Keratinocyte (primary cell): ENCODE measurements around the gene SKI. TPM values are rescaled to one million over a fixed set of nuclear protein-coding genes. Genes with fewer than 3 reads are reported as not detected.

Experiments
- DNase-seq: peaks from one replicate; pipeline ENCODE4 v3.0.0-alpha.2; 2011; ENCODE audit warnings: low read depth, missing footprints, low spot score
- FAIRE-seq: peaks from 2 replicates; lab custom pipeline; 2011; peaks lifted over from hg19 to GRCh38; lab: Jason Lieb, UNC
- H2AFZ ChIP-seq: 2 replicates; pipeline ENCODE4 v1.6.0; 2012; ENCODE audit warnings: low read length, control low read depth, inconsistent platforms; ENCODE audit not compliant: control insufficient read depth
- H3K27ac ChIP-seq: 2 replicates; pipeline ENCODE4 v1.5.1; 2011; ENCODE audit warnings: low read length; ENCODE audit not compliant: control insufficient read depth, insufficient read depth
- H3K27me3 ChIP-seq: 3 replicates; pipeline ENCODE4 v1.6.0; 2011; ENCODE audit warnings: low read length; ENCODE audit not compliant: control insufficient read depth, insufficient read depth; ENCODE audit errors: extremely low read depth
- H3K36me3 ChIP-seq, 2 experiments: 2 replicates in 1 of 2; 3 replicates in 1 of 2; pipeline ENCODE4 v1.5.1; 2011; ENCODE audit warnings: low read length in 2 of 2, mild to moderate bottlenecking in 1 of 2; ENCODE audit not compliant: control insufficient read depth in 2 of 2, insufficient read depth in 2 of 2; ENCODE audit errors: extremely low read depth in 1 of 2
- H3K4me1 ChIP-seq: 3 replicates; pipeline ENCODE4 v1.5.1; 2011; ENCODE audit warnings: low read length; ENCODE audit not compliant: control insufficient read depth, insufficient read depth; ENCODE audit errors: extremely low read depth
- H3K4me2 ChIP-seq: 3 replicates; pipeline ENCODE4 v1.6.0; 2011; ENCODE audit warnings: low read depth, low read length; ENCODE audit not compliant: control insufficient read depth, insufficient read depth; ENCODE audit errors: extremely low read depth
- H3K4me3 ChIP-seq, 3 experiments: fragments of 200-600 bp in 1 of 3; sonication (generic) in 1 of 3; 2 replicates in 2 of 3; 3 replicates in 1 of 3; pipeline ENCODE4 v1.5.1; 2011 to 2016; ENCODE audit warnings: low read length in 3 of 3, mild to moderate bottlenecking in 3 of 3, control low read depth in 2 of 3, inconsistent platforms in 1 of 3, low read depth in 1 of 3, mixed read lengths in 1 of 3, mixed run types in 1 of 3, moderate library complexity in 1 of 3; ENCODE audit not compliant: control insufficient read depth in 2 of 3, insufficient read depth in 2 of 3; ENCODE audit errors: extremely low read depth in 1 of 3
- H3K79me2 ChIP-seq: 2 replicates; pipeline ENCODE4 v1.6.0; 2012; ENCODE audit warnings: low read length; ENCODE audit not compliant: control insufficient read depth, insufficient read depth
- H3K9ac ChIP-seq: 3 replicates; pipeline ENCODE4 v1.6.0; 2011; ENCODE audit warnings: low read length; ENCODE audit not compliant: control insufficient read depth, insufficient read depth; ENCODE audit errors: extremely low read depth
- H3K9me1 ChIP-seq: 3 replicates; pipeline ENCODE4 v1.6.0; 2011; ENCODE audit warnings: low read length; ENCODE audit not compliant: control insufficient read depth, insufficient read depth; ENCODE audit errors: extremely low read depth
- H3K9me3 ChIP-seq: 2 replicates; pipeline ENCODE4 v1.5.1; 2012; ENCODE audit warnings: low read depth, low read length; ENCODE audit not compliant: control insufficient read depth
- H4K20me1 ChIP-seq: 3 replicates; pipeline ENCODE4 v1.6.0; 2011; ENCODE audit warnings: low read length; ENCODE audit not compliant: control insufficient read depth, insufficient read depth; ENCODE audit errors: extremely low read depth
- CTCF ChIP-seq, 3 experiments: IDR thresholded peaks in 1 of 3; conservative IDR thresholded peaks in 1 of 3; optimal IDR thresholded peaks in 1 of 3; 2 replicates in 2 of 3; 3 replicates in 1 of 3; pipeline versions ENCODE3 to v1.5.1; 2011; ENCODE audit warnings: low read length in 3 of 3, mild to moderate bottlenecking in 3 of 3, moderate library complexity in 2 of 3, control low read depth in 1 of 3, inconsistent platforms in 1 of 3; ENCODE audit not compliant: insufficient read depth in 2 of 3; ENCODE audit errors: extremely low read depth in 1 of 3
- EZH2 ChIP-seq: IDR thresholded peaks from one replicate; pipeline ENCODE4 v1.6.1; 2012; ENCODE audit warnings: inconsistent platforms, mild to moderate bottlenecking, low read length, moderate library complexity
- dilution Hi-C: fragments of 300-500 bp; cut with MboI; formaldehyde crosslinking; loops from one replicate; pipeline ENCODE4 v1.7.0; 2020; ENCODE audit warnings: low sequenced_read_pairs; ENCODE audit not compliant: extremely low pct_ligation_motif_present
- polyA plus RNA-seq, 5 experiments: library from polyadenylated mRNA; depleted of rRNA in 3 of 5; stranded (reverse) in 3 of 5; stranded (forward) in 1 of 5; unstranded in 1 of 5; fragments of >200 nt; gene quantifications; 1 replicate in 1 of 5; 2 replicates in 3 of 5; 3 replicates in 1 of 5; pipeline versions ENCODE4 v1.2.1 to v1.2.3, GENCODE V29; 2011 to 2012; ENCODE audit warnings: missing spikeins in 2 of 5, low read depth in 1 of 5, low replicate concordance in 1 of 5

Gene SKI
- polyA plus RNA-seq, 1 donor (not counting 4 experiments of a cell fraction or from before 2014, with no cell fraction given), result 4.8 TPM

- Histone ChIP-seq H3K27ac (no peak overlapping the region), H3K4me3 (no peak overlapping the region)
Observed at GRCh38 chr1:2273401-2274090, 45.4 kb downstream of the SKI start.

GRCh38 chr1:2274231-2274928 lies 46.3 kb downstream of the SKI start:
- H4K20me1 ChIP-seq, result peaks cover 33% of the 10 kb centered on the region
- no peak overlapping the region for H3K4me2 ChIP-seq
- H3K27me3 ChIP-seq, result no peaks in the 10 kb centered on the region
- H3K9me1 ChIP-seq, result peaks cover 6% of the 10 kb centered on the region
- H3K9ac ChIP-seq, result no peak overlapping the region
- DNase-seq (no peak), FAIRE-seq (no peak)
- H3K4me1 ChIP-seq, result peaks cover 4% of the 10 kb centered on the region
- H3K79me2 ChIP-seq, result peaks cover 94% of the 10 kb centered on the region
- H3K4me3 ChIP-seq, result no peak overlapping the region
- H3K9me3 ChIP-seq, result no peaks in the 10 kb centered on the region
- no peak overlapping the region for H3K27ac ChIP-seq
- dilution Hi-C loops, result loop anchor here (10.0 kb wide), 1 partner anchor 80 kb away; the partner anchor contains the start of gene FAAP20
- TF ChIP-seq EZH2 (no peak), CTCF (optimal IDR thresholded peaks at IDR 0.05 in 1 of 3, IDR thresholded peaks at IDR 0.05 in 1 of 3, conservative IDR thresholded peaks at IDR 0.05 in 1 of 3; ENCODE audit: extremely low read depth in 1 of 3, insufficient read depth in 2 of 3, low read length in 3 of 3) (no peak)
- H3K36me3 ChIP-seq, result peaks cover 0 to 2% of the 10 kb centered on the region in 2 experiments
- H2AFZ ChIP-seq, result no peak overlapping the region

More at GRCh38 chr1:2273401-2274090, 45.4 kb downstream of the SKI start:
- H3K27me3 ChIP-seq, result no peaks in the 10 kb centered on the region
- H4K20me1 ChIP-seq, result peaks cover 37% of the 10 kb centered on the region
- peaks cover 4% of the 10 kb centered on the region for H3K4me1 ChIP-seq
- TF ChIP-seq EZH2 (no peak), CTCF (optimal IDR thresholded peaks at IDR 0.05 in 1 of 3, IDR thresholded peaks at IDR 0.05 in 1 of 3, conservative IDR thresholded peaks at IDR 0.05 in 1 of 3; ENCODE audit: extremely low read depth in 1 of 3, insufficient read depth in 2 of 3, low read length in 3 of 3) (no peak)
- DNase-seq, result no peak
- peaks cover 6% of the 10 kb centered on the region for H3K9me1 ChIP-seq
- no peak overlapping the region for H3K9ac ChIP-seq
- H3K36me3 ChIP-seq, result peaks cover 0 to 2% of the 10 kb centered on the region in 2 experiments
- no peak overlapping the region for H3K4me2 ChIP-seq
- H2AFZ ChIP-seq, result no peak overlapping the region
- FAIRE-seq, result no peak
- no peaks in the 10 kb centered on the region for H3K9me3 ChIP-seq
- dilution Hi-C loops, result loop anchor here (10.0 kb wide), 1 partner anchor 79 kb away; the partner anchor contains the start of gene FAAP20
- peaks cover 94% of the 10 kb centered on the region for H3K79me2 ChIP-seq
